IMR-90 (cell line): ENCODE results near the gene FOXI1. TPM values are rescaled to one million over a fixed set of nuclear protein-coding genes. Genes with fewer than 3 reads are reported as not detected.

Source experiments
- ATAC-seq: fragments of 200-7000 bp; cut with Tn5 transposase; 2 replicates; pipeline ENCODE4 v1.9.1; 2020; ENCODE audit warnings: low read depth, mild to moderate bottlenecking, moderate library complexity
- BruUV-seq: library from RNA; stranded (reverse); fragments of 400-500 nt; replicated peaks from 2 replicates; lab custom pipeline; 2021; lab: Mats Ljungman, UMichigan
- CTCF ChIA-PET: fragments of 300-600 bp; formaldehyde crosslinking; extraction: SDS; loops from one replicate; lab custom pipeline; 2021; ENCODE audit warnings: antibody characterized with exemption; lab: Yijun Ruan, JAX
- POLR2A ChIA-PET: fragments of 300-600 bp; sonication (Branson Sonifier 250); formaldehyde crosslinking; loops from one replicate; lab custom pipeline; 2022; ENCODE audit warnings: antibody characterized with exemption; ENCODE audit not compliant: unreplicated experiment; lab: Charles Lee
- DNase-seq: peaks from one replicate; pipeline ENCODE4 v3.0.0; 2013
- H2AFZ ChIP-seq: replicated peaks from 2 replicates; pipeline ENCODE3; 2013; ENCODE audit warnings: low read length, mild to moderate bottlenecking; ENCODE audit not compliant: poor library complexity
- H2AK5ac ChIP-seq: 2 replicates; pipeline ENCODE4 v1.6.1; 2013; ENCODE audit warnings: low read depth, low read length, inconsistent platforms
- H2AK9ac ChIP-seq: replicated peaks from 2 replicates; pipeline ENCODE3; 2013; ENCODE audit warnings: mild to moderate bottlenecking, low read depth, low read length, moderate library complexity; ENCODE audit not compliant: poor library complexity
- H2BK120ac ChIP-seq: 2 replicates; pipeline ENCODE4 v1.6.1; 2013; ENCODE audit warnings: low read depth, low read length, inconsistent platforms
- H2BK15ac ChIP-seq: 3 replicates; pipeline ENCODE4 v1.6.1; 2013; ENCODE audit warnings: low read depth, low read length, inconsistent platforms
- H2BK20ac ChIP-seq: 2 replicates; pipeline ENCODE4 v1.6.1; 2013; ENCODE audit warnings: low read depth, mild to moderate bottlenecking, inconsistent platforms, low read length, moderate library complexity
- H2BK5ac ChIP-seq: 2 replicates; pipeline ENCODE4 v1.6.1; 2013; ENCODE audit warnings: mild to moderate bottlenecking, low read depth, low read length, inconsistent platforms; ENCODE audit not compliant: poor library complexity, severe bottlenecking
- H3K14ac ChIP-seq: replicated peaks from 2 replicates; pipeline ENCODE4 v1.6.1; 2013; ENCODE audit warnings: low read depth, low read length, inconsistent platforms
- H3K18ac ChIP-seq: 2 replicates; pipeline ENCODE4 v1.6.1; 2013; ENCODE audit warnings: low read depth, low read length, control low read depth
- H3K23ac ChIP-seq: 2 replicates; pipeline ENCODE4 v1.6.1; 2013; ENCODE audit warnings: low read depth, low read length, inconsistent platforms
- H3K27ac ChIP-seq: 2 replicates; pipeline ENCODE4 v1.5.1; 2013; ENCODE audit warnings: mild to moderate bottlenecking, control low read depth, low read length; ENCODE audit not compliant: insufficient read depth
- H3K27me3 ChIP-seq: 2 replicates; pipeline ENCODE4 v1.6.1; 2013; ENCODE audit warnings: low read length; ENCODE audit not compliant: control insufficient read depth, insufficient read depth
- H3K36me3 ChIP-seq: 2 replicates; pipeline ENCODE4 v1.6.1; 2013; ENCODE audit warnings: low read length, mixed read lengths; ENCODE audit not compliant: control insufficient read depth, insufficient read depth
- H3K4ac ChIP-seq: 2 replicates; pipeline ENCODE4 v1.6.1; 2013; ENCODE audit warnings: low read depth, low read length, inconsistent platforms
- H3K4me1 ChIP-seq: 2 replicates; pipeline ENCODE4 v1.6.1; 2013; ENCODE audit warnings: low read length, mixed read lengths; ENCODE audit not compliant: control insufficient read depth, insufficient read depth
- H3K4me2 ChIP-seq: 2 replicates; pipeline ENCODE4 v1.6.1; 2013; ENCODE audit warnings: low read depth, mild to moderate bottlenecking, control low read depth, low read length, moderate library complexity
- H3K4me3 ChIP-seq: 2 replicates; pipeline ENCODE4 v1.5.1; 2013; ENCODE audit warnings: low read depth, mild to moderate bottlenecking, control low read depth, low read length, moderate library complexity; ENCODE audit not compliant: insufficient read depth
- H3K56ac ChIP-seq: 2 replicates; pipeline ENCODE4 v1.6.1; 2013; ENCODE audit warnings: low read length, inconsistent platforms; ENCODE audit not compliant: insufficient read depth; ENCODE audit errors: extremely low read depth
- H3K79me1 ChIP-seq, 2 experiments: 2 replicates each; pipeline ENCODE4 v1.6.1; 2013; ENCODE audit warnings: low read length in 2 of 2, inconsistent platforms in 1 of 2, low read depth in 1 of 2
- H3K9ac ChIP-seq: 2 replicates; pipeline ENCODE4 v1.6.1; 2013; ENCODE audit warnings: low read depth, low read length, control low read depth
- H3K9me1 ChIP-seq: 2 replicates; pipeline ENCODE4 v1.6.1; 2013; ENCODE audit warnings: low read length, inconsistent platforms; ENCODE audit not compliant: insufficient read depth
- H3K9me3 ChIP-seq: 2 replicates; pipeline ENCODE4 v1.6.1; 2013; ENCODE audit warnings: low read length; ENCODE audit not compliant: control insufficient read depth, insufficient read depth
- H4K20me1 ChIP-seq: 2 replicates; pipeline ENCODE4 v1.6.1; 2013; ENCODE audit warnings: low read length, inconsistent platforms; ENCODE audit not compliant: insufficient read depth
- H4K5ac ChIP-seq: 2 replicates; pipeline ENCODE4 v1.6.1; 2013; ENCODE audit warnings: mild to moderate bottlenecking, low read depth, low read length, control low read depth
- H4K8ac ChIP-seq, 2 experiments: 2 replicates each; pipeline ENCODE4 v1.6.1; 2013; ENCODE audit warnings: low read depth in 2 of 2, low read length in 2 of 2, control low read depth in 1 of 2, inconsistent platforms in 1 of 2
- H4K91ac ChIP-seq: 2 replicates; pipeline ENCODE4 v1.6.1; 2013; ENCODE audit warnings: low read depth, low read length, inconsistent platforms; ENCODE audit not compliant: insufficient read depth
- BHLHE40 ChIP-seq: fragments of 150-350 bp; IDR thresholded peaks from 2 replicates; pipeline ENCODE4 v1.6.1; 2016; ENCODE audit warnings: mild to moderate bottlenecking, low read depth, low read length
- MAFK ChIP-seq: IDR thresholded peaks from 2 replicates; pipeline ENCODE4 v1.6.1; 2012; ENCODE audit warnings: low read depth, low read length, improper control_type of control experiment
- MAZ ChIP-seq: IDR thresholded peaks from 2 replicates; pipeline ENCODE4 v1.6.1; 2012; ENCODE audit warnings: low read depth, mild to moderate bottlenecking, low read length, improper control_type of control experiment, moderate library complexity, borderline replicate concordance
- RAD21 ChIP-seq: IDR thresholded peaks from 2 replicates; pipeline ENCODE4 v1.6.1; 2012; ENCODE audit warnings: low read length, improper control_type of control experiment
- RCOR1 ChIP-seq: IDR thresholded peaks from 2 replicates; pipeline ENCODE4 v1.6.1; 2012; ENCODE audit warnings: mild to moderate bottlenecking, low read length, improper control_type of control experiment; ENCODE audit not compliant: insufficient replicate concordance
- WGBS, 2 experiments: methylation state at CpG; one replicate each; pipeline versions ENCODE4 v1.1.5 to v1.1.7; 2013; ENCODE audit warnings: missing lambda C conversion rate in 2 of 2; ENCODE audit not compliant: insufficient read length in 1 of 2; ENCODE audit errors: extremely low coverage in 2 of 2; 5-methylcytosine and 5-hydroxymethylcytosine counted together
- dilution Hi-C: fragments of 300-500 bp; cut with HindIII; formaldehyde crosslinking; loops from one replicate; pipeline ENCODE4 v1.14.3; 2018; ENCODE audit warnings: low sequenced_read_pairs; ENCODE audit not compliant: unreplicated experiment
- in situ Hi-C: fragments of 300-500 bp; cut with MboI; formaldehyde crosslinking; loops from 3 replicates; pipeline ENCODE4 v1.14.3; 2019; ENCODE audit warnings: low sequenced_read_pairs, inconsistent platforms, mixed read lengths
- intact Hi-C: fragments of 100-400 bp; cut with micrococcal nuclease; formaldehyde crosslinking; loops from 2 replicates; pipeline ENCODE4 v1.10.0; 2022
- polyA plus RNA-seq, 3 experiments: library from polyadenylated mRNA; depleted of rRNA; stranded (reverse); fragments of >200 nt; gene quantifications; 2 replicates each; pipeline ENCODE4 v1.2.3, GENCODE V29; 2012; ENCODE audit warnings: low replicate concordance in 1 of 3
- total RNA-seq: library from RNA; depleted of rRNA; stranded (reverse); fragments of >200 nt; gene quantifications from 2 replicates; pipeline ENCODE4 v1.2.3, GENCODE V29; 2012

FOXI1 gene
- total and polyA plus RNA-seq, 2 of the 4 experiments (the other 2 are of a cell fraction), result not detected

GRCh38 chr5:170143091-170143490, 37.4 kb downstream of the FOXI1 start:
- POLR2A ChIA-PET, result no interaction called here
- dilution Hi-C loops, result no loop called here
- no peak overlapping the region for H4K91ac ChIP-seq

More at GRCh38 chr5:170143091-170143490, 37.4 kb downstream of the FOXI1 start:
- CTCF ChIA-PET, result no interaction called here
- Histone ChIP-seq H3K9me1 (no peaks in the 10 kb centered on the region), H2BK20ac (no peak overlapping the region), H3K9ac (no peak overlapping the region), H3K4me2 (no peak overlapping the region), H3K9me3 (no peaks in the 10 kb centered on the region), H2AK9ac (no peak overlapping the region), H4K20me1 (no peaks in the 10 kb centered on the region), H3K56ac (no peak overlapping the region), H3K4me1 (no peaks in the 10 kb centered on the region), H3K4me3 (no peak overlapping the region), H2BK5ac (no peak overlapping the region), H2AFZ (no peak overlapping the region), H2BK15ac (no peak overlapping the region), H3K27ac (no peak overlapping the region), H3K14ac (no peak overlapping the region), H2AK5ac (no peak overlapping the region), H3K79me1 (no peaks in the 10 kb centered on the region), H3K18ac (no peak overlapping the region), H2BK120ac (no peak overlapping the region), H3K23ac (no peak overlapping the region), H4K8ac (no peak overlapping the region), H3K27me3 (no peaks in the 10 kb centered on the region), H4K5ac (no peak overlapping the region), H3K36me3 (no peaks in the 10 kb centered on the region), H3K4ac (no peak overlapping the region)
- no TSS peak for BruUV-seq
- 86% methylated on average over 1 of the region's 7 CpGs; no CpG with 5 or more reads in 1 of the 2 experiments for WGBS, 2 experiments
- ATAC-seq, result no peak
- intact Hi-C loops (no loop called here), in situ Hi-C loops (no loop called here)
- no peak for TF ChIP-seq RCOR1
- TF ChIP-seq MAFK, result no peak
- no peak for TF ChIP-seq BHLHE40
- TF ChIP-seq MAZ, result no peak
- no peak for TF ChIP-seq RAD21
- no peak for DNase-seq
